Thoracic aorta (tissue), 2 donors: ENCODE data around the gene RAB44. TPM values are rescaled to one million over a fixed set of nuclear protein-coding genes. Genes with fewer than 3 reads are reported as not detected.
"Not testable (repeated sequence)": the region's sequence is repeated elsewhere in the genome, so short reads cannot be mapped to it uniquely, and the experiment has no call there.

Experiments
- ATAC-seq: fragments of 150-250 bp; one replicate; pipeline ENCODE4 v1.8.0; 2017; ENCODE audit warnings: low read depth; ENCODE audit not compliant: insufficient number of reproducible peaks, low FRiP score
- DNase-seq: peaks from one replicate; pipeline ENCODE4 v3.0.0-alpha.2; 2020; ENCODE audit warnings: low spot score
- H3K27ac ChIP-seq, 2 donors: fragments of 200-600 bp; sonication (generic); 1 replicate in 1 of 2; 2 replicates in 1 of 2; pipeline ENCODE4 v1.5.1; 2016; ENCODE audit warnings: mild to moderate bottlenecking in 2 of 2, moderate library complexity in 2 of 2
- H3K27me3 ChIP-seq: fragments of 200-600 bp; sonication (generic); replicated peaks from 2 replicates; pipeline ENCODE4 v1.6.0; 2016; ENCODE audit warnings: mild to moderate bottlenecking; ENCODE audit not compliant: insufficient read depth
- H3K36me3 ChIP-seq: fragments of 200-600 bp; sonication (generic); one replicate; pipeline ENCODE4 v1.5.1; 2016
- H3K4me1 ChIP-seq, 2 donors: fragments of 200-600 bp; sonication (generic); 1 replicate in 1 of 2; 2 replicates in 1 of 2; pipeline versions ENCODE4 v1.5.1 to v1.6.0; 2016; ENCODE audit warnings: low read depth in 2 of 2, mild to moderate bottlenecking in 1 of 2; ENCODE audit not compliant: control insufficient read depth in 1 of 2
- H3K4me3 ChIP-seq: fragments of 200-600 bp; sonication (generic); 2 replicates; pipeline ENCODE4 v1.5.1; 2016; ENCODE audit warnings: mild to moderate bottlenecking
- H3K9me3 ChIP-seq: fragments of 200-600 bp; sonication (generic); 2 replicates; pipeline ENCODE4 v1.5.1; 2016
- CTCF ChIP-seq: fragments of 200-600 bp; sonication (generic); IDR thresholded peaks from one replicate; pipeline ENCODE4 v1.5.1; 2019; ENCODE audit warnings: antibody characterized with exemption
- total RNA-seq, 2 donors: library from RNA; depleted of rRNA; stranded (reverse); fragments of >200 nt; gene quantifications; one replicate each; pipeline versions ENCODE4 v1.1.0 to v1.2.3, GENCODE V29; 2016

Gene RAB44
- total RNA-seq, 2 donors from 2014 or later = 0.27 TPM; not detected in 1

- no peak for ATAC-seq
- no peak overlapping the region for H3K27ac ChIP-seq
- H3K27me3 ChIP-seq = no peaks in the 10 kb centered on the region
- no peaks in the 10 kb centered on the region for H3K4me1 ChIP-seq
- no peak overlapping the region for H3K4me3 ChIP-seq
- H3K9me3 ChIP-seq = no peaks in the 10 kb centered on the region
- no peaks in the 10 kb centered on the region for H3K36me3 ChIP-seq
- no peak for DNase-seq
- TF ChIP-seq CTCF = no peak
Measured at GRCh38 chr6:36701401-36701991, 3.9 kb downstream of the RAB44 start.

GRCh38 chr6:36702656-36703055 is 5.0 kb downstream of the RAB44 start:
- Histone ChIP-seq H3K36me3 (no peaks in the 10 kb centered on the region), H3K27ac (no peak overlapping the region), H3K4me3 (no peak overlapping the region), H3K27me3 (no peaks in the 10 kb centered on the region), H3K4me1 (no peaks in the 10 kb centered on the region), H3K9me3 (no peaks in the 10 kb centered on the region)
- no peak for TF ChIP-seq CTCF
- DNase-seq (no peak), ATAC-seq (no peak)

- no peak for DNase-seq
Measured at GRCh38 chr6:36703081-36703606, 5.5 kb downstream of the RAB44 start.

GRCh38 chr6:36703982-36704381 is 6.4 kb downstream of the RAB44 start:
- H3K27ac ChIP-seq = no peak overlapping the region

More at GRCh38 chr6:36703081-36703606, 5.5 kb downstream of the RAB44 start:
- Histone ChIP-seq H3K27ac (no peak overlapping the region), H3K27me3 (no peaks in the 10 kb centered on the region), H3K4me1 (no peaks in the 10 kb centered on the region), H3K9me3 (no peaks in the 10 kb centered on the region), H3K36me3 (no peaks in the 10 kb centered on the region), H3K4me3 (no peak overlapping the region)
- no peak for ATAC-seq
- TF ChIP-seq CTCF = no peak

GRCh38 chr6:36704961-36705577 is 7.4 kb downstream of the RAB44 start:
- H3K27me3 ChIP-seq, H3K4me1 ChIP-seq, H3K36me3 ChIP-seq, H3K27ac ChIP-seq, ATAC-seq, H3K4me3 ChIP-seq, DNase-seq, H3K9me3 ChIP-seq: not testable (repeated sequence)

More at GRCh38 chr6:36703982-36704381, 6.4 kb downstream of the RAB44 start:
- no peaks in the 10 kb centered on the region for H3K36me3 ChIP-seq
- DNase-seq = no peak
- no peak for TF ChIP-seq CTCF
- no peak for ATAC-seq
- no peak overlapping the region for H3K4me3 ChIP-seq
- H3K27me3 ChIP-seq = no peaks in the 10 kb centered on the region
- no peaks in the 10 kb centered on the region for H3K9me3 ChIP-seq
- no peaks in the 10 kb centered on the region for H3K4me1 ChIP-seq
